GM19193 (cell line): Measurements from ENCODE around the gene OXT.

Source experiments
- POLR2A ChIP-seq: IDR thresholded peaks from 4 replicates; pipeline ENCODE4 v1.6.1; 2011; ENCODE audit not compliant: insufficient read depth, insufficient read length; ENCODE audit errors: extremely low read depth

The OXT gene

GRCh38 chr20:3101737-3102574 lies 30.5 kb downstream of the OXT start:
- no peak for TF ChIP-seq POLR2A

- no peak for TF ChIP-seq POLR2A
Observed at GRCh38 chr20:3102575-3103368, 31.4 kb downstream of the OXT start.

- no peak for TF ChIP-seq POLR2A
Observed at GRCh38 chr20:3103369-3104032, 32.1 kb downstream of the OXT start.

- no peak for TF ChIP-seq POLR2A
Observed at GRCh38 chr20:3105256-3106137, 34.1 kb downstream of the OXT start.

GRCh38 chr20:3106185-3106584 lies 34.8 kb downstream of the OXT start:
- no peak for TF ChIP-seq POLR2A

GRCh38 chr20:3106658-3107463 lies 35.4 kb downstream of the OXT start:
- TF ChIP-seq POLR2A = no peak

GRCh38 chr20:3107464-3108025 lies 36.1 kb downstream of the OXT start:
- TF ChIP-seq POLR2A = no peak

- TF ChIP-seq POLR2A = no peak
Observed at GRCh38 chr20:3109350-3110302, 38.2 kb downstream of the OXT start.

GRCh38 chr20:3111507-3111906 lies 40.1 kb downstream of the OXT start:
- no peak for TF ChIP-seq POLR2A

- TF ChIP-seq POLR2A = no peak
Observed at GRCh38 chr20:3111995-3112394, 40.6 kb downstream of the OXT start.

- no peak for TF ChIP-seq POLR2A
Observed at GRCh38 chr20:3115190-3116107, 44.0 kb downstream of the OXT start.

- no peak for TF ChIP-seq POLR2A
Observed at GRCh38 chr20:3116341-3116740, 44.9 kb downstream of the OXT start.

GRCh38 chr20:3119044-3119443 lies 47.6 kb downstream of the OXT start:
- TF ChIP-seq POLR2A = no peak
